Measurements from ENCODE around the gene SRRM5. TPM values are rescaled to one million over a fixed set of nuclear protein-coding genes. Genes with fewer than 3 reads are reported as not detected.

Gene SRRM5
- total and polyA plus RNA-seq, 2 experiments from 2014 or later = 0.08 TPM; not detected in 1

DNA sequence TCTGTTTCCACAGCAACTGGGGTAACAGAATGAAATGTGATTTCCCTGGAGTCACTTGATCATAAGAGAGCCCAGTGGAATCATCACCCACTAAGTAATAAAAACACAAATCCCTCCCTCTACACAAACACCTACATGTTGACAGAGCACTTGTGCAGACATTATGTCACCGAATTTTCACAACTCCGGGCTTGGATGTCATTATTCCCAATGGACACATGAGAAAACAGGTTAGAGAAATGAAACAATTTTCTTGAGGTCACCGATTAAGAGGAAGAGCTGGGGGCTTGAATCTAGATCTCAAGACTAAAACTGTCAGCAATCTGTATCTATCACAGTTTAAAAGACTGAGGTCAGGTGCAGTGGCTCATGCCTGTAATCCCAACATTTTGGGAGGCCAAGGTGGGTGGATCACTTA, 39.7 kb upstream of the SRRM5 start (continued):
- TF ChIP-seq CREB1 (CRISPR knock-in tag; IDR thresholded peaks at IDR 0.05; ENCODE audit: low read depth) (no peak), NANOG (IDR thresholded peaks at IDR 0.05; ENCODE audit: borderline replicate concordance) (no peak), POLR2AphosphoS5 (IDR thresholded peaks at IDR 0.05; ENCODE audit: low read depth) (no peak), JUNB (IDR thresholded peaks at IDR 0.05; ENCODE audit: unreplicated experiment) (no peak)
- TF ChIP-seq, protein P1, sequence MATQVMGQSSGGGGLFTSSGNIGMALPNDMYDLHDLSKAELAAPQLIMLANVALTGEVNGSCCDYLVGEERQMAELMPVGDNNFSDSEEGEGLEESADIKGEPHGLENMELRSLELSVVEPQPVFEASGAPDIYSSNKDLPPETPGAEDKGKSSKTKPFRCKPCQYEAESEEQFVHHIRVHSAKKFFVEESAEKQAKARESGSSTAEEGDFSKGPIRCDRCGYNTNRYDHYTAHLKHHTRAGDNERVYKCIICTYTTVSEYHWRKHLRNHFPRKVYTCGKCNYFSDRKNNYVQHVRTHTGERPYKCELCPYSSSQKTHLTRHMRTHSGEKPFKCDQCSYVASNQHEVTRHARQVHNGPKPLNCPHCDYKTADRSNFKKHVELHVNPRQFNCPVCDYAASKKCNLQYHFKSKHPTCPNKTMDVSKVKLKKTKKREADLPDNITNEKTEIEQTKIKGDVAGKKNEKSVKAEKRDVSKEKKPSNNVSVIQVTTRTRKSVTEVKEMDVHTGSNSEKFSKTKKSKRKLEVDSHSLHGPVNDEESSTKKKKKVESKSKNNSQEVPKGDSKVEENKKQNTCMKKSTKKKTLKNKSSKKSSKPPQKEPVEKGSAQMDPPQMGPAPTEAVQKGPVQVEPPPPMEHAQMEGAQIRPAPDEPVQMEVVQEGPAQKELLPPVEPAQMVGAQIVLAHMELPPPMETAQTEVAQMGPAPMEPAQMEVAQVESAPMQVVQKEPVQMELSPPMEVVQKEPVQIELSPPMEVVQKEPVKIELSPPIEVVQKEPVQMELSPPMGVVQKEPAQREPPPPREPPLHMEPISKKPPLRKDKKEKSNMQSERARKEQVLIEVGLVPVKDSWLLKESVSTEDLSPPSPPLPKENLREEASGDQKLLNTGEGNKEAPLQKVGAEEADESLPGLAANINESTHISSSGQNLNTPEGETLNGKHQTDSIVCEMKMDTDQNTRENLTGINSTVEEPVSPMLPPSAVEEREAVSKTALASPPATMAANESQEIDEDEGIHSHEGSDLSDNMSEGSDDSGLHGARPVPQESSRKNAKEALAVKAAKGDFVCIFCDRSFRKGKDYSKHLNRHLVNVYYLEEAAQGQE (IDR thresholded peaks at IDR 0.05; ENCODE audit: unreplicated experiment) = no peak
- TF ChIP-seq, protein P2, sequence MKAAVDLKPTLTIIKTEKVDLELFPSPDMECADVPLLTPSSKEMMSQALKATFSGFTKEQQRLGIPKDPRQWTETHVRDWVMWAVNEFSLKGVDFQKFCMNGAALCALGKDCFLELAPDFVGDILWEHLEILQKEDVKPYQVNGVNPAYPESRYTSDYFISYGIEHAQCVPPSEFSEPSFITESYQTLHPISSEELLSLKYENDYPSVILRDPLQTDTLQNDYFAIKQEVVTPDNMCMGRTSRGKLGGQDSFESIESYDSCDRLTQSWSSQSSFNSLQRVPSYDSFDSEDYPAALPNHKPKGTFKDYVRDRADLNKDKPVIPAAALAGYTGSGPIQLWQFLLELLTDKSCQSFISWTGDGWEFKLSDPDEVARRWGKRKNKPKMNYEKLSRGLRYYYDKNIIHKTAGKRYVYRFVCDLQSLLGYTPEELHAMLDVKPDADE (IDR thresholded peaks at IDR 0.05) = no peak

DNA sequence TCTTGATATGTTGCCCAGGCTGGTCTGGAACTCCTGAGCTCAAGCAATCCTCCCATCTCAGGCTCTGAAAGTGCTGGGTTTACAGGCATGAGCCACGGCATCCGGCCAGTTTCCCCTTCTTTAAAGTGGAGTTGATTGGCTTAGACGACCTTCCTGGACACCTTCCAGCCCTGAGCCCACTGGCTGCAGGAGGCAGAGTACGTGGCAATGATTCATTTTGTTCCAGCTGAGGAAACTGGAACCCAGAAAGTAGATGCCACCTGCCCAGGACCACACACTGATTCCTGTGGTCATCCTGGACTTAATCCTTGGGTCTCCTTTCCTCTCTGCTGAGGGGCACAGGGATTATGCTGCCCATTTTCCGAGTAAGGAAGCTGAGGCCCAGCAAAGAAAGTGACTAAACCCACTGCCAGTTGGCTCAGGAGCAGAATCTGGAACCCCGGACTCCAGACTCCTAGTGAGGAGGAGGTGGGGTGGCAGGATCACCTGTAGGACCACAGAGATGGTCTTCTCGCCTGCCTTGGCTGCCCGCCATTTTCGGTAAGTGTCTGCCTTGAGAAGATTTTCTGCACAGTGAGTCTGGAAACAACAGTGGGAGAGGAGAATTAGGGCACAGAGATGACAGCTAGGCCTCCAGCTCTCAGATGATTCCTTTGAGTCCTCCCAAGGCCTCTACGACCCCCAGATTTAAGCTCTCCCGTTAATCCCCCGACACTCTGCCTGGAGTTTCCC, 37.3 kb upstream of the SRRM5 start:
- peaks cover 8% of the 10 kb centered on the region for H3K27me3 Mint-ChIP-seq (ENCODE audit: insufficient read depth, low read depth, poor library complexity)
- TF ChIP-seq, protein P2 (IDR thresholded peaks at IDR 0.05) = no peak
- TF ChIP-seq, protein P3, sequence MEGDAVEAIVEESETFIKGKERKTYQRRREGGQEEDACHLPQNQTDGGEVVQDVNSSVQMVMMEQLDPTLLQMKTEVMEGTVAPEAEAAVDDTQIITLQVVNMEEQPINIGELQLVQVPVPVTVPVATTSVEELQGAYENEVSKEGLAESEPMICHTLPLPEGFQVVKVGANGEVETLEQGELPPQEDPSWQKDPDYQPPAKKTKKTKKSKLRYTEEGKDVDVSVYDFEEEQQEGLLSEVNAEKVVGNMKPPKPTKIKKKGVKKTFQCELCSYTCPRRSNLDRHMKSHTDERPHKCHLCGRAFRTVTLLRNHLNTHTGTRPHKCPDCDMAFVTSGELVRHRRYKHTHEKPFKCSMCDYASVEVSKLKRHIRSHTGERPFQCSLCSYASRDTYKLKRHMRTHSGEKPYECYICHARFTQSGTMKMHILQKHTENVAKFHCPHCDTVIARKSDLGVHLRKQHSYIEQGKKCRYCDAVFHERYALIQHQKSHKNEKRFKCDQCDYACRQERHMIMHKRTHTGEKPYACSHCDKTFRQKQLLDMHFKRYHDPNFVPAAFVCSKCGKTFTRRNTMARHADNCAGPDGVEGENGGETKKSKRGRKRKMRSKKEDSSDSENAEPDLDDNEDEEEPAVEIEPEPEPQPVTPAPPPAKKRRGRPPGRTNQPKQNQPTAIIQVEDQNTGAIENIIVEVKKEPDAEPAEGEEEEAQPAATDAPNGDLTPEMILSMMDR (conservative IDR thresholded peaks at IDR 0.05; ENCODE audit: low read depth in 2 of 2) = no peak
- TF ChIP-seq STAT1 (IDR thresholded peaks at IDR 0.05; ENCODE audit: unreplicated experiment) (no peak), NANOG (IDR thresholded peaks at IDR 0.05; ENCODE audit: borderline replicate concordance) (no peak), EZH2 (IDR thresholded peaks at IDR 0.05; ENCODE audit: low read depth, unreplicated experiment) (no peak), ZNF331 (CRISPR knock-in tag; IDR thresholded peaks at IDR 0.05; ENCODE audit: low read depth) (no peak), CREB1 (CRISPR knock-in tag; IDR thresholded peaks at IDR 0.05; ENCODE audit: low read depth) (no peak)
- TF ChIP-seq, protein P1 (IDR thresholded peaks at IDR 0.05; ENCODE audit: unreplicated experiment) = no peak

More for the DNA sequence above, 37.3 kb upstream of the SRRM5 start:
- no peak for ATAC-seq
- Histone ChIP-seq H3K79me2 (replicated peaks; ENCODE audit: insufficient read depth) (peaks cover 12% of the 10 kb centered on the region; the same call in 1 of the 2 replicates), H3K4me2 (peak overlapping the region; percentile 98), H4K20me1 (replicated peaks; ENCODE audit: insufficient read depth) (no peaks in the 10 kb centered on the region; the same call in 1 of the 2 replicates), H3K9me2 (ENCODE audit: insufficient read depth) (no peaks in the 10 kb centered on the region), H3K36me3 (ENCODE audit: insufficient read depth) (no peaks in the 10 kb centered on the region), H2AFZ (peak overlapping the region; percentile 93; the same call in 1 of the 2 replicates), H3K27ac (ENCODE audit: low read depth) (peak overlapping the region; percentile 89; the same call in 1 of the 2 replicates), H3K4me3 (peak overlapping the region; percentile 99), H3F3A (replicated peaks; ENCODE audit: low read depth) (no peaks in the 10 kb centered on the region; the same call in 1 of the 2 replicates), H3K27me3 (ENCODE audit: insufficient read depth) (no peaks in the 10 kb centered on the region), H3K4me1 (ENCODE audit: insufficient read depth) (peaks cover 8% of the 10 kb centered on the region)
- Mint-ChIP-seq H3K9me3 (no peaks in the 10 kb centered on the region; the same call in 2 of the 3 replicates), H3K36me3 (ENCODE audit: low read depth) (peaks cover 25% of the 10 kb centered on the region), H3K4me3 (peak overlapping the region; percentile 98), H3K4me1 (peaks cover 23% of the 10 kb centered on the region), H3K27ac (peak overlapping the region; percentile 96; the same call in 1 of the 2 replicates)
- no peak for DNase-seq (ENCODE audit: low spot score)
